Hepatocyte (in vitro differentiated cells): ENCODE measurements around the gene CACNA1F. TPM values are rescaled to one million over a fixed set of nuclear protein-coding genes. Genes with fewer than 3 reads are reported as not detected.
A peak's percentile ranks its signal among the peaks of the same experiment; 100 is the strongest.

Experiments
- DNase-seq: peaks from one replicate; pipeline ENCODE4 v3.0.0-alpha.2; 2016; ENCODE audit warnings: low spot score
- H2AFZ ChIP-seq: fragments of 200-600 bp; sonication (generic); 2 replicates; pipeline ENCODE4 v1.6.0; 2016; ENCODE audit warnings: antibody characterized with exemption, mild to moderate bottlenecking
- H3K27ac ChIP-seq: fragments of 200-600 bp; sonication (generic); 2 replicates; pipeline ENCODE4 v1.5.1; 2016; ENCODE audit warnings: mild to moderate bottlenecking
- H3K27me3 ChIP-seq: fragments of 200-600 bp; sonication (generic); 2 replicates; pipeline ENCODE4 v1.6.1; 2016
- H3K36me3 ChIP-seq: fragments of 200-600 bp; sonication (generic); replicated peaks from 2 replicates; pipeline ENCODE4 v1.5.1; 2016; ENCODE audit warnings: low read depth; ENCODE audit not compliant: insufficient read depth
- H3K4me1 ChIP-seq: fragments of 200-600 bp; sonication (generic); 2 replicates; pipeline ENCODE4 v1.5.1; 2016; ENCODE audit warnings: mild to moderate bottlenecking, moderate library complexity; ENCODE audit not compliant: insufficient read depth
- H3K4me2 ChIP-seq: fragments of 200-600 bp; sonication (generic); 2 replicates; pipeline ENCODE4 v1.6.0; 2016
- H3K4me3 ChIP-seq: fragments of 200-600 bp; sonication (generic); 2 replicates; pipeline ENCODE4 v1.5.1; 2016; ENCODE audit warnings: mild to moderate bottlenecking
- H3K79me2 ChIP-seq: fragments of 200-600 bp; sonication (generic); 2 replicates; pipeline ENCODE4 v1.6.0; 2017; ENCODE audit warnings: mild to moderate bottlenecking
- H3K9me2 ChIP-seq: fragments of 200-600 bp; sonication (generic); replicated peaks from 2 replicates; pipeline ENCODE4 v1.6.0; 2017; ENCODE audit warnings: mild to moderate bottlenecking; ENCODE audit not compliant: insufficient read depth
- H3K9me3 ChIP-seq: fragments of 200-600 bp; sonication (generic); 2 replicates; pipeline ENCODE4 v1.5.1; 2016; ENCODE audit warnings: low read depth, mild to moderate bottlenecking
- H4K20me1 ChIP-seq: fragments of 200-600 bp; sonication (generic); 2 replicates; pipeline ENCODE4 v1.6.0; 2016; ENCODE audit warnings: mild to moderate bottlenecking; ENCODE audit not compliant: insufficient read depth, poor library complexity, severe bottlenecking
- CTCF ChIP-seq: fragments of 200-600 bp; sonication (generic); IDR thresholded peaks from 2 replicates; pipeline ENCODE4 v1.5.1; 2016; ENCODE audit warnings: antibody characterized with exemption, mild to moderate bottlenecking; ENCODE audit not compliant: poor library complexity
- EZH2 ChIP-seq: fragments of 200-600 bp; sonication (generic); IDR thresholded peaks from 2 replicates; pipeline ENCODE4 v1.6.1; 2016; ENCODE audit warnings: antibody characterized with exemption, mild to moderate bottlenecking, borderline replicate concordance
- EZH2phosphoT487 ChIP-seq: fragments of 200-600 bp; sonication (generic); IDR thresholded peaks from one replicate; pipeline ENCODE4 v1.6.1; 2018; ENCODE audit warnings: antibody characterized with exemption, mild to moderate bottlenecking, low read depth, moderate library complexity; ENCODE audit not compliant: unreplicated experiment, severe bottlenecking
- WGBS: methylation state at CpG from one replicate; pipeline ENCODE4 v1.1.6; 2016; ENCODE audit warnings: low lambda C conversion rate; ENCODE audit errors: missing lambda C conversion rate; 5-methylcytosine and 5-hydroxymethylcytosine counted together
- polyA plus RNA-seq: library from polyadenylated mRNA; unstranded; fragments of >200 nt; fragmentation: Nextera tagmentation; extraction: Ambion mirVana; gene quantifications from 2 replicates; pipeline ENCODE4 v1.2.1, GENCODE V29; 2016
- total RNA-seq: library from RNA; depleted of rRNA; stranded (reverse); fragments of >200 nt; gene quantifications from 2 replicates; pipeline ENCODE4 v1.2.3, GENCODE V29; 2014

The CACNA1F gene
- total and polyA plus RNA-seq, 2 experiments from 2014 or later = 0.27 to 1.6 TPM

GRCh38 chrX:49166914-49167739 lies 66.0 kb downstream of the CACNA1F start:
- H3K27me3 ChIP-seq = no peaks in the 10 kb centered on the region
- WGBS = 61% methylated on average over 32 of the region's 35 CpGs
- H3K9me2 ChIP-seq = no peaks in the 10 kb centered on the region
- H3K79me2 ChIP-seq = no peaks in the 10 kb centered on the region
- H2AFZ ChIP-seq = peak overlapping the region; percentile 35
- H3K4me2 ChIP-seq = peak overlapping the region; percentile 77
- H3K36me3 ChIP-seq = no peaks in the 10 kb centered on the region
- DNase-seq = peak; percentile 56
- H3K27ac ChIP-seq = peak overlapping the region; percentile 95
- H3K4me1 ChIP-seq = peaks cover 10% of the 10 kb centered on the region
- no peaks in the 10 kb centered on the region for H3K9me3 ChIP-seq
- no peak overlapping the region for H3K4me3 ChIP-seq
- no peak for TF ChIP-seq EZH2phosphoT487
- H4K20me1 ChIP-seq = no peaks in the 10 kb centered on the region

- Histone ChIP-seq H3K9me2 (no peaks in the 10 kb centered on the region), H3K9me3 (no peaks in the 10 kb centered on the region), H3K36me3 (no peaks in the 10 kb centered on the region), H3K27ac (peak overlapping the region; percentile 95), H2AFZ (no peak overlapping the region), H3K4me1 (peaks cover 10% of the 10 kb centered on the region), H3K4me3 (no peak overlapping the region), H3K79me2 (no peaks in the 10 kb centered on the region), H4K20me1 (no peaks in the 10 kb centered on the region), H3K27me3 (no peaks in the 10 kb centered on the region), H3K4me2 (peak overlapping the region; percentile 77)
- peak; percentile 88 for DNase-seq
- WGBS = 60% methylated on average over 58 of the region's 61 CpGs
- TF ChIP-seq EZH2 = no peak
- TF ChIP-seq CTCF = peak; percentile 31
- TF ChIP-seq EZH2phosphoT487 = no peak
Observed at GRCh38 chrX:49165901-49166881, 66.9 kb downstream of the CACNA1F start.

- WGBS = 90% methylated on average over 31 of the region's 31 CpGs
- H3K4me1 ChIP-seq = peaks cover 10% of the 10 kb centered on the region
- no peaks in the 10 kb centered on the region for H3K27me3 ChIP-seq
- no peak overlapping the region for H3K4me3 ChIP-seq
- peak overlapping the region; percentile 70 for H3K4me2 ChIP-seq
- no peaks in the 10 kb centered on the region for H3K79me2 ChIP-seq
- H3K9me2 ChIP-seq = no peaks in the 10 kb centered on the region
- TF ChIP-seq CTCF (no peak), EZH2 (no peak), EZH2phosphoT487 (no peak)
- peak overlapping the region; percentile 93 for H3K27ac ChIP-seq
- H4K20me1 ChIP-seq = no peaks in the 10 kb centered on the region
- no peak for DNase-seq
- H3K9me3 ChIP-seq = no peaks in the 10 kb centered on the region
- H2AFZ ChIP-seq = no peak overlapping the region
- H3K36me3 ChIP-seq = no peaks in the 10 kb centered on the region
Observed at GRCh38 chrX:49164589-49165360, 68.4 kb downstream of the CACNA1F start.
